22Rv1 (cell line): Measurements from ENCODE around the gene LIMS1.

ENCODE experiments used
- H3K27ac ChIP-seq: fragments of 450-650 bp; 2 replicates; pipeline ENCODE4 v1.5.1; 2017
- ZFX ChIP-seq: fragments of 450-650 bp; IDR thresholded peaks from 2 replicates; pipeline ENCODE4 v1.6.1; 2017; ENCODE audit warnings: antibody characterized with exemption, borderline replicate concordance
- TF ChIP-seq, protein P1 (sequence below): fragments of 450-650 bp; IDR thresholded peaks from 2 replicates; pipeline ENCODE4 v1.5.1; 2017; ENCODE audit warnings: mild to moderate bottlenecking

The LIMS1 gene

DNA sequence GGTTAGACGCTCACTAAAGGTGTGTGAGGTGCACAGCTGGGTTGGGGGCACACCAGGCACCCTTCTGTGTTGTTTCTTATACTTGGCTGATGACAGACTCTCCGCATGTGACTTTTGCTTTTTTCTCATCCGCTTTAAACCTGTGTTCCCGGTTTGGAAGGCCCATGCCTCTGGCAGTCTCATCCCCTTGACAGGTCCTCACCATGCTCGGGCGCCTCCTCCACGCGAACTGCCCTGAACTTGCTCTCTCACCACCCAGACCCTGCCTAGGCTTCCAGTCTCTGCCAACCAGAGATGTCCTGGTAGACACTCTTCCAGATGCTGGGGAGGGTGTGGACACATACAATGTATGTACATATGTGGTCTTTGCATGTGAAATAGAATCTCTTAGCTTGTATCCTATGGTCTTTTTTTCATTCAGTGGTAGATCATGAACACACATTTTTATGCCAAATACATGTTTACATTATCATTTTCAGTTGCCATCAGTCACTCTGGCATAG, 79.8 kb downstream of the LIMS1 start:
- H3K27ac ChIP-seq, result 0 out of 2 replicates have a peak overlapping the region, but pooled peaks have one; percentile 50
- no peak for TF ChIP-seq ZFX
- TF ChIP-seq, protein P1, sequence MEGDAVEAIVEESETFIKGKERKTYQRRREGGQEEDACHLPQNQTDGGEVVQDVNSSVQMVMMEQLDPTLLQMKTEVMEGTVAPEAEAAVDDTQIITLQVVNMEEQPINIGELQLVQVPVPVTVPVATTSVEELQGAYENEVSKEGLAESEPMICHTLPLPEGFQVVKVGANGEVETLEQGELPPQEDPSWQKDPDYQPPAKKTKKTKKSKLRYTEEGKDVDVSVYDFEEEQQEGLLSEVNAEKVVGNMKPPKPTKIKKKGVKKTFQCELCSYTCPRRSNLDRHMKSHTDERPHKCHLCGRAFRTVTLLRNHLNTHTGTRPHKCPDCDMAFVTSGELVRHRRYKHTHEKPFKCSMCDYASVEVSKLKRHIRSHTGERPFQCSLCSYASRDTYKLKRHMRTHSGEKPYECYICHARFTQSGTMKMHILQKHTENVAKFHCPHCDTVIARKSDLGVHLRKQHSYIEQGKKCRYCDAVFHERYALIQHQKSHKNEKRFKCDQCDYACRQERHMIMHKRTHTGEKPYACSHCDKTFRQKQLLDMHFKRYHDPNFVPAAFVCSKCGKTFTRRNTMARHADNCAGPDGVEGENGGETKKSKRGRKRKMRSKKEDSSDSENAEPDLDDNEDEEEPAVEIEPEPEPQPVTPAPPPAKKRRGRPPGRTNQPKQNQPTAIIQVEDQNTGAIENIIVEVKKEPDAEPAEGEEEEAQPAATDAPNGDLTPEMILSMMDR, result no peak

DNA sequence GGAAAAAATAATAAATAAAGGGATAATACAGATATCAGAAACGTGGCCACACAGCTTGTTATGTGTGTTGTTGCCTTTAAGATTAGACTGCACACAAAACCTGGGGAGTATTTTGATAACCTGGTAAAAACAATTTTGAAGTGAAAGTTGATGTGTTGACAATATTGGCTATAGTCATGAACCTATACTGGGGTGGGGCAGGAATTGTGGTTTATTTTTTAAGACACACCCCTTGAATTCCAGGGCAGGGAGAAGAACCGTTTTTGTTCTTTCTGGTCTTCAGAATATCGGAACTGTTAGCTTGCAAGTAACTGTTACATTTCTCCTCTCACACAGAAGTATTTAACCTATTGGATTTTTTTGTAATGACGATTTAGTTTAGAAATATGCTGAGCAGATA, 80.4 kb downstream of the LIMS1 start:
- no peak overlapping the region for H3K27ac ChIP-seq
- TF ChIP-seq, protein P1, result no peak
- no peak for TF ChIP-seq ZFX

DNA sequence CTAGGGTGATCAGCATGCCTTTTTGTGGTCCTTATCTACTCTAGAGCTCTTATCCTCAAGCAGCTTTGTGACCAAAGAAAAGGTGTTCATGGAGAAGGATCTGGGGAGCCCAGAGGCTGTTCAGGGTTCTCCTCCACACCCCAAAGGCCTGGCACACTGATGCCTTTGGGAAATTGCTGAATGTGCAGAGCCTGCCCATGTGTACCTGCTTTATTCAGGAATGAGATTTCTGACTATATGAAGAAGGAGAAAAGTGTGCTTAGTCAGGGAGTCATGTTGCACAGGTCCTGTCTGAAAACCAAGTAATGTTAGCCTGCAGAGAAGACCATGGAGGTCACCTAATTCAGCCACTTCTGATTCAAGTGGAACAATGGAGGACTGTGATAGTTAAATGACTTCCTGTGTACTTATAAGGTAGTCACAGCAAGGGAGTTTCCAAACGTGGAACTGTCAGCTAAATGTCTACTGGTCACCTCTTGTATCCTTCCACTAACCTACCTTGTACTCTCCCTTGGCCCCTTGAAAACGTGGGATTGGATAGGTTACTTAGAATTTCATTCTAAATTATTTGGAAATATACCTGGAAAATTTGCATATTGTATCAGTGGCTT, 81.3 kb downstream of the LIMS1 start:
- no peak overlapping the region for H3K27ac ChIP-seq
- TF ChIP-seq, protein P1, result no peak
- no peak for TF ChIP-seq ZFX

DNA sequence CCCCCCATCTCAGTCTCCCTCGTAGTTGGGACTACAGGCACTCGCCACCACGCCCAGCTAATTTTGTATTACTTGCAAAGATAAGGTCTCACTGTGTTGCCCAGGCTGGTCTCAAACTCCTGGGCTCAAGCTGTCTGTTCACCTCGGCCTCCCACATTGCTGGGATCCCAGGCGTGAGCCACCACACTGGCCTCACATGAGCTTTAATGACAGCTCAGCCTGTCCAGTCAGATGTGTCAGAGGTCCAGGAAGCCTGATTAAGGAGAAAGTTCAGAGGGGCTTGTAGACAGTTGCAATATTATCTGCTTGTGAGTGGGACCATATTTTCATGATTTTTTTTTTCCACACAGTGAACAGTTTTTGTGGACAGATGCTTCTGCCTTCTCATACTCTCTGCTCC, 82.0 kb downstream of the LIMS1 start:
- TF ChIP-seq ZFX, result no peak
- TF ChIP-seq, protein P1, result no peak
- H3K27ac ChIP-seq, result peak overlapping the region; percentile 9; the same call in 1 of the 2 replicates

DNA sequence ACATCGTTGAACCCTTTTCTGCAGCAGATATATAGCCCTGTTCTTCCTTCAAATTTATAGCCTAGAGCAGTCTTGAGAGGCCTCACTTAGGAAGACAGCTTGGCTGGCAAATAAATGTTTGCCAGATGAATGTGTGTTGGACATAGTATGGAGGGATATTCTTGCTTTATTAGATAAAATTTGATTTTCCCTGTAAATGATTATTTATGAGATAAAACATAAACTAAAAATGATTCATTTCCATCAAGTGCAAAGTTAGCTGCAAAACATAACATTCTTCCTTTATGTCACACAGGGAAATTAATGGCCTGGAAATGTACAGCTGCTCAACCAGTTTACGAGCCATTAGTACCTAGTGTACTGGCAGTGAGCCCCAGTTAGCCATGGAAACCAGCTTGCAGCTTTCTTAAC, 82.5 kb downstream of the LIMS1 start:
- TF ChIP-seq, protein P1, result no peak
- no peak for TF ChIP-seq ZFX
- peak overlapping the region; percentile 9; the same call in 1 of the 2 replicates for H3K27ac ChIP-seq

DNA sequence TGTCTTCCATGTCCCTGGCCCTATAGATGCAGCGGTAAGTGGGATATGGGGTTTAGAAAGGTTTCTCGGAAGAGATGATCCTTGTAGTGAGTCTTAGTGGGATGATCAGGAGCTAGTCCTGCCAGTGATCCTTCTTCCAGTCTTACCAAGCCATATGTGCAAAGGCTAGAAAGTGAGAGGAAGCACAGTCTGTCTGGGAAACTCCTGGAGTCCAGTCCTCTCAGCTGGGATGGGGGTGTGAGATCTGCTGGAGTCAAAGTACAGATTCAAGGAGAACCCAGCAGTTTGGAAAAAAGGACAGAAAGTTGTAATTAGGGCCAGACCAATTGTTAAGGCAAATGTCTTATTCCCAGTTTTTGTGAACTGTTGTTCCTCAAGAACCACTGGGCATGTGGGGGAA, 83.3 kb downstream of the LIMS1 start:
- no peak overlapping the region for H3K27ac ChIP-seq
- TF ChIP-seq, protein P1, result no peak
- TF ChIP-seq ZFX, result no peak

DNA sequence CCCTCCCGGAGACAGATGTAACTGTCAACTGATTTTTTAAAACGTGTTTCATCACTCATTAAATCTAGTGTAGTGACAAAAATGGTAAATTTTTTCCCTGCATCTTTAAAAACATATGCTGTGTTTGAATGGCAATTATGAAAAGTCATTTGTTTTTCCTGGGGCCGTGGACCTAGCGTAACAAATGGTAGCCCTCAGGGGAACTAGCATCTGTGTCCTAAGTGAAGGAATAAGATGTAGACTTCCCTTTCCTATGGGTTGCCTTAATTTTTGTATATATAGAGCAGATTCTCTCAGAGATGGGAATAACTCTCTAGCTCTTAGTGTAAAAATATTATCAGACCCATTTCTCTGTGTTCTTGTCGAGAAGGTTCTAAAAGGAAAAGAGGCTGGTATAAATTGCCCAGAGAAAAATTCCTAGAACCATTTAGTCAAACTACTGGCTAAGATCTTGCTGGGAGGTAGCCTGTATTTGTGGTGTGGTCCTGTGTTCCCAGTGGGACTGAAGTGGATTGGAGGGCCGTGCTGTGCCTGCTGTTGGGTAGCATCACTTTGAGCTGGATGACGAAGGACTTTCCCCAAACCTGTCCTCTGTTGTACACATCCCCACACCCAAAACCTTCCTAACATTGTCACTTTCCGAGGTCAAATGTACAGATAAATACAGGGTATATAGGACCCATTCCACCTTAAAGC, 85.8 kb downstream of the LIMS1 start:
- TF ChIP-seq, protein P1, result no peak
- TF ChIP-seq ZFX, result no peak
- no peak overlapping the region for H3K27ac ChIP-seq
